ENCODE data around the gene AATK.

The AATK gene

GRCh38 chr17:81178136-81179091 lies 12.4 kb upstream of the AATK start:
- Histone ChIP-seq H3K4me2 (ENCODE audit: low read length) (no peak overlapping the region), H3K4me3 (ENCODE audit: low read length) (no peak overlapping the region), H3K27me3 (ENCODE audit: control insufficient read depth, insufficient read depth, low read length) (peaks cover 8% of the 10 kb centered on the region), H3K9ac (ENCODE audit: low read depth, low read length) (no peak overlapping the region), H3K4me1 (ENCODE audit: control insufficient read depth, insufficient read depth, low read length) (no peaks in the 10 kb centered on the region), H3K9me3 (replicated peaks; ENCODE audit: low read length) (no peaks in the 10 kb centered on the region), H3K36me3 (ENCODE audit: insufficient read depth, low read length) (no peaks in the 10 kb centered on the region)

DNA sequence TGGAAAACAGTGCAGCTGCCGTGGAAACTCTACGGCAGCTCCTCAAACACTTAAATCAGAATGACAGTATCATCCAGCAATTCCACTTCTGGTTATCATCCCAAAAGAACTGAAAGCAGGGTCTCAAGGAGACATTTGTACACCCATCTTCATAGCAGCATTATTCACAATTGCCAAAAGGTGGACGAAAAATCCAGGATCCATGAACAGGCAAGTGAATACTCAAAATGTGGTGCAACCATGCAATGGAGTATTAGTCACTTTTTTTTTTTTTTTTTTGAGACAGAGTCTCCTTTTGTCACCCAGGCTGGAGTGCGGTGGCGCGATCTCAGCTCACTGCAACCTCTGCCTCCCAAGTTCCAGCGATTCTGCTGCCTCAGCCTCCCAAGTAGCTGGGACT lies 10.6 kb upstream of the AATK start:
- Histone ChIP-seq H3K4me3 (ENCODE audit: low read length) (no peak overlapping the region), H3K9me3 (replicated peaks; ENCODE audit: low read length) (no peaks in the 10 kb centered on the region)

GRCh38 chr17:81173762-81174155 lies 7.7 kb upstream of the AATK start:
- Histone ChIP-seq H3K27me3 (ENCODE audit: control insufficient read depth, insufficient read depth, low read length) (peaks cover 12% of the 10 kb centered on the region), H3K4me3 (ENCODE audit: low read length) (no peak overlapping the region), H3K36me3 (ENCODE audit: insufficient read depth, low read length) (no peaks in the 10 kb centered on the region), H3K4me2 (ENCODE audit: low read length) (no peak overlapping the region), H3K4me1 (ENCODE audit: control insufficient read depth, insufficient read depth, low read length) (no peaks in the 10 kb centered on the region), H3K9me3 (replicated peaks; ENCODE audit: low read length) (no peaks in the 10 kb centered on the region), H3K9ac (ENCODE audit: low read depth, low read length) (no peak overlapping the region)

More for the DNA sequence above, 10.6 kb upstream of the AATK start:
- H3K4me2 ChIP-seq (ENCODE audit: low read length): no peak overlapping the region
- H3K27me3 ChIP-seq (ENCODE audit: control insufficient read depth, insufficient read depth, low read length): peaks cover 8% of the 10 kb centered on the region
- no peak overlapping the region for H3K9ac ChIP-seq (ENCODE audit: low read depth, low read length)
- H3K4me1 ChIP-seq (ENCODE audit: control insufficient read depth, insufficient read depth, low read length): no peaks in the 10 kb centered on the region
- H3K36me3 ChIP-seq (ENCODE audit: insufficient read depth, low read length): no peaks in the 10 kb centered on the region

GRCh38 chr17:81173052-81173761 lies 7.2 kb upstream of the AATK start:
- Histone ChIP-seq H3K27me3 (ENCODE audit: control insufficient read depth, insufficient read depth, low read length) (peaks cover 15% of the 10 kb centered on the region), H3K36me3 (ENCODE audit: insufficient read depth, low read length) (no peaks in the 10 kb centered on the region), H3K9me3 (replicated peaks; ENCODE audit: low read length) (no peaks in the 10 kb centered on the region), H3K4me2 (ENCODE audit: low read length) (no peak overlapping the region), H3K9ac (ENCODE audit: low read depth, low read length) (no peak overlapping the region), H3K4me3 (ENCODE audit: low read length) (no peak overlapping the region), H3K4me1 (ENCODE audit: control insufficient read depth, insufficient read depth, low read length) (no peaks in the 10 kb centered on the region)

- no peaks in the 10 kb centered on the region for H3K36me3 ChIP-seq (ENCODE audit: insufficient read depth, low read length)
- no peak overlapping the region for H3K4me3 ChIP-seq (ENCODE audit: low read length)
- no peak overlapping the region for H3K4me2 ChIP-seq (ENCODE audit: low read length)
- H3K27me3 ChIP-seq (ENCODE audit: control insufficient read depth, insufficient read depth, low read length): peaks cover 27% of the 10 kb centered on the region
- no peaks in the 10 kb centered on the region for H3K4me1 ChIP-seq (ENCODE audit: control insufficient read depth, insufficient read depth, low read length)
- H3K9ac ChIP-seq (ENCODE audit: low read depth, low read length): no peak overlapping the region
- no peaks in the 10 kb centered on the region for H3K9me3 ChIP-seq (replicated peaks; ENCODE audit: low read length)
These were observed 5.9 kb upstream of the AATK start for GRCh38 chr17:81171941-81172340.

GRCh38 chr17:81170727-81171494 lies 4.9 kb upstream of the AATK start:
- no peaks in the 10 kb centered on the region for H3K4me1 ChIP-seq (ENCODE audit: control insufficient read depth, insufficient read depth, low read length)
- H3K9ac ChIP-seq (ENCODE audit: low read depth, low read length): no peak overlapping the region
- H3K4me2 ChIP-seq (ENCODE audit: low read length): no peak overlapping the region
- H3K4me3 ChIP-seq (ENCODE audit: low read length): no peak overlapping the region
- no peaks in the 10 kb centered on the region for H3K9me3 ChIP-seq (replicated peaks; ENCODE audit: low read length)
- H3K36me3 ChIP-seq (ENCODE audit: insufficient read depth, low read length): no peaks in the 10 kb centered on the region
- peaks cover 33% of the 10 kb centered on the region for H3K27me3 ChIP-seq (ENCODE audit: control insufficient read depth, insufficient read depth, low read length)

GRCh38 chr17:81169870-81170309 lies 3.9 kb upstream of the AATK start:
- H3K27me3 ChIP-seq (ENCODE audit: control insufficient read depth, insufficient read depth, low read length): peaks cover 42% of the 10 kb centered on the region
- H3K9ac ChIP-seq (ENCODE audit: low read depth, low read length): no peak overlapping the region
- no peak overlapping the region for H3K4me2 ChIP-seq (ENCODE audit: low read length)
- no peaks in the 10 kb centered on the region for H3K36me3 ChIP-seq (ENCODE audit: insufficient read depth, low read length)
- peaks cover 4% of the 10 kb centered on the region for H3K4me1 ChIP-seq (ENCODE audit: control insufficient read depth, insufficient read depth, low read length)
- no peaks in the 10 kb centered on the region for H3K9me3 ChIP-seq (replicated peaks; ENCODE audit: low read length)
- no peak overlapping the region for H3K4me3 ChIP-seq (ENCODE audit: low read length)

DNA sequence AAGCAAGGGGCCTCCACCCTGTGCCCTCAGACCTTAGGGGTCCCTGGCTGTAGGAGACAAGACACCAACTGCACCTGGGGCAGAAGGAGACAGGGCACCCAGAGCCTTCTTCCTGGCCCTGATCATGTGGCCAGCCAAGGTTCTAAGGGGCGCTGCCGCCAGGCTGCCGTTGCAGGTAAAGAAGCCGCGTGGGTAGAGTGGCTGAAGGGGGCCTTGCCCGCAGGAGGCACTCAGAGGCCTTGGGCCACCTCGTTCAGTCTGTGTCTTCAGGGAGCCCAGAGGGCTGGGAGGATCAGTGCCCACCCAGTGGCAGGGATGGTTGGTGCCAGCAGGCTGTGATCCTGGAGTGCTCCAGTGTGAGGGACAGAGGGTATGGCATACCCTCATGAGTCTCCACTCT lies 1.6 kb upstream of the AATK start:
- Histone ChIP-seq H3K9me3 (replicated peaks; ENCODE audit: low read length) (no peaks in the 10 kb centered on the region), H3K4me2 (ENCODE audit: low read length) (no peak overlapping the region), H3K9ac (ENCODE audit: low read depth, low read length) (no peak overlapping the region), H3K4me3 (ENCODE audit: low read length) (no peak overlapping the region), H3K4me1 (ENCODE audit: control insufficient read depth, insufficient read depth, low read length) (peaks cover 8% of the 10 kb centered on the region), H3K27me3 (ENCODE audit: control insufficient read depth, insufficient read depth, low read length) (peaks cover 58% of the 10 kb centered on the region), H3K36me3 (ENCODE audit: insufficient read depth, low read length) (no peaks in the 10 kb centered on the region)

- Histone ChIP-seq H3K4me3 (ENCODE audit: low read length) (no peak overlapping the region), H3K9me3 (replicated peaks; ENCODE audit: low read length) (no peaks in the 10 kb centered on the region), H3K9ac (ENCODE audit: low read depth, low read length) (no peak overlapping the region), H3K4me2 (ENCODE audit: low read length) (no peak overlapping the region), H3K4me1 (ENCODE audit: control insufficient read depth, insufficient read depth, low read length) (peaks cover 8% of the 10 kb centered on the region), H3K36me3 (ENCODE audit: insufficient read depth, low read length) (no peaks in the 10 kb centered on the region), H3K27me3 (ENCODE audit: control insufficient read depth, insufficient read depth, low read length) (peaks cover 58% of the 10 kb centered on the region)
These were observed 1.1 kb upstream of the AATK start for GRCh38 chr17:81167194-81167524.

- Histone ChIP-seq H3K36me3 (ENCODE audit: insufficient read depth, low read length) (no peaks in the 10 kb centered on the region), H3K9me3 (replicated peaks; ENCODE audit: low read length) (no peaks in the 10 kb centered on the region), H3K9ac (ENCODE audit: low read depth, low read length) (no peak within 1 kb of the TSS), H3K4me2 (ENCODE audit: low read length) (peak within 1 kb of the TSS; percentile 72), H3K4me3 (ENCODE audit: low read length) (peak within 1 kb of the TSS; percentile 57), H3K4me1 (ENCODE audit: control insufficient read depth, insufficient read depth, low read length) (peaks cover 8% of the 10 kb centered on the region), H3K27me3 (ENCODE audit: control insufficient read depth, insufficient read depth, low read length) (peaks cover 50% of the 10 kb centered on the region)
These were observed 582 bp downstream of the AATK start, which contains the start of gene PVALEF for GRCh38 chr17:81165246-81166032. TSS of gene PVALEF (plus strand) at chr17:81165507. CDS start at chr17:81181227, 15,720 bp downstream.
